ENCODE data around the gene CYP2B6.
"Not testable (repeated sequence)": the region's sequence is repeated elsewhere in the genome, so short reads cannot be mapped to it uniquely, and the experiment has no call there.

The CYP2B6 gene

DNA sequence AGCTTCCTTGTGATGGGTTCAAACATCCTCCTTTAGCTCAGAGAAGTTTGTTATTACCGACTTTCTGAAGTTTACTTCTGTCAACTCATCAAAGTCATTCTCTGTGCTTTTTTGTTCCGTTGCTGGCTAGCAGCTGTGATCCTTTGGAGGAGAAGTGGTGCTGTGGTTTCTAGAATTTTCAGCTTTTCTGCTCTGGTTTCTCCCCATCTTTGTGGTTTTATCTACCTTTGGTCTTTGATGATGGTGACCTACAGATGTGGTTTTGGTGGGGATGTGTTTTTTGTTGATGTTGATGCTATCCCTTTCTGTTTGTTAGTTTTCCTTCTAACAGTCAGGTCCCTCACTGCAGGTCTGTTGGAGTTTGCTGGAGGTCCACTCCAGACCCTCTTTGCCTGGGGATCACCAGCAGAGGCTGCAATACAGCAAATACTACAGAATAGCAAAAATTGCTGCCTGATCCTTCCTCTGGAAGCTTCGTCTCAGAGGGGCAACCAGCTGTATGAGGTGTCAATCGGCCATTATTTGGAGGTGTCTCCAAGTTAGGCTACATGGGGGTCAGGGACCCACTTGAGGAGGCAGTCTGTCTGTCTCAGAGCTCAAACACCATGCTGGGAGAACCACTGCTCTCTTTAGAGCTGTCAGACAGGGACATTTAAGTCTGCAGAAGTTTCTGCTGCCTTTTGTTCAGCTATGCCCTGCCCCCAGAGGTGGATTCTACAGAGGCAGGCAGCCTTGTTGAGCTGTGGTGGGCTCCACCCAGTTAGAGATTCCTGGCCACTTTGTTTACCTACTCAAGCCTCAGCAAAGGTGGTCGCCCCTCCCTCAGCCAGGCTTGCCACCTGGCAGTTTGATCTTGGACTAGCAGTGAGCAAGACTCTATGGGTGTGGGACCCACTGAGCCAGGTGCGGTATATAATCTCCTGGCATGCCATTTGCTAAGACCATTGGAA, 20.4 kb upstream of the CYP2B6 start:
- not testable (repeated sequence) for FAIRE-seq; DNase-seq (ENCODE audit: insufficient read length)

DNA sequence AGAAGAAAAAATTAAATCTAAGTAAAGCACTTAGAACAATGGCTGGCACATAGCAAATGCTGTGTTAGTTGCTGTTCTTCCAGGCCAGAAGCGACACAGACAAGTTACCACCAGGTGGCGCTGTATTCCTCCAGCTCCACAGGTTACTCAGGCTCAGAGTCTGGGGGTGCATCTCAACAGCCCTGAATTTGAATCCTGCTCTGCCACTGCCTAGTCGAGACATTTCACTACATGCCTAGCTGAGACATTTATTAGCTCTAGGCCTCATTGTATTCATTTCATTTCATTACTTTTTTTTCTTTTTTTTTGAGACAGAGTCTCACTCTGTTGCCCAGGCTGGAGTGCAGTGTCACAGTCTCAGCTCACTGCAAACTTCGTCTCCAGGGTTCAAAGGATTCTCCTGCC, 16.4 kb upstream of the CYP2B6 start:
- TF ChIP-seq POLR2AphosphoS5 (IDR thresholded peaks at IDR 0.05; ENCODE audit: low read depth, low read length) (no peak), POLR2A (IDR thresholded peaks at IDR 0.05; ENCODE audit: low read depth, low read length) (no peak), TAF1 (IDR thresholded peaks at IDR 0.05; ENCODE audit: borderline replicate concordance, low read depth, low read length) (no peak)
- FAIRE-seq (peak; percentile 65), DNase-seq (ENCODE audit: insufficient read length) (peak; percentile 18)

DNA sequence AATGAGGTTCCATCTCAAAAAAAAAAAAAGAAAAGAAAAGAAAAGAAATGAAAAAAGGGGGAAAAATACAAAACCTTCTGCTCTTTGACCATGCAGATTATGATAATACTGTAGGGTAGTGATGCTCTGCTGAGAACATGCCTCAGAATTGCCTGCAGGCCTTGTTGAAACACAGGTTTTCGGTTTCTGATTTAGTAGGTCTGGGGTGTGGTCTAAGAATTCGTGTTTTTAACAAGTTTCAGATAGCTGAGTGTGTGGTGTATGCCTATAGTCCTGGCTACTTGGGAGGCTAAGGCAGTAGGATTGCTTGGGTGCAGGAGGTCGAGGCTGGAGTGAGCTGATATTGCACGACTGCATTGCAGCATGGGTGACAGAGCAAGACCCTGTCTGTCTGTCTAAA, 14.9 kb upstream of the CYP2B6 start:
- TF ChIP-seq POLR2A (IDR thresholded peaks at IDR 0.05; ENCODE audit: low read depth, low read length) (no peak), POLR2AphosphoS5 (IDR thresholded peaks at IDR 0.05; ENCODE audit: low read depth, low read length) (no peak), TAF1 (IDR thresholded peaks at IDR 0.05; ENCODE audit: borderline replicate concordance, low read depth, low read length) (no peak)
- peak; percentile 44 for FAIRE-seq
- no peak for DNase-seq (ENCODE audit: insufficient read length)

DNA sequence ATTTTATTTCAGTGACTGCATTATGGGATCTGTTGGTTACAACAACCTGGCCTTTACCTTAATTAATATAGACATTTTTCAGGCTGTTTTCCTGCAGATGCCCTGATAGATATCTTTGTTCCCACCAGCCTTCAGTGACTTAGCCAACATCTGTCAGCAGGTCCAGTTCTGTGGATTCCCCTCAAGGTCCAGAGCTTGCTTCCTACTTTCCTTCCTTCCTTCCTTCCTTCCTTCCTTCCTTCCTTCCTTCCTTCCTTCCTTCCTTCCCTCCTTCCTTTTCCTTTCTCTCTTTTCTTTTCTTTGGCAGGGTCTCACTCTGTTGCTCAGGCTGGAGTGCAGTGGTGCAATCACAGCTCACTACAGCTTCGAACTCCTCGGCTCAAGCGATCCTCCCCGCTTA, 14.4 kb upstream of the CYP2B6 start:
- DNase-seq (ENCODE audit: insufficient read length): no peak
- TF ChIP-seq POLR2A (IDR thresholded peaks at IDR 0.05; ENCODE audit: low read depth, low read length): no peak
- TF ChIP-seq POLR2AphosphoS5 (IDR thresholded peaks at IDR 0.05; ENCODE audit: low read depth, low read length): no peak
- TF ChIP-seq TAF1 (IDR thresholded peaks at IDR 0.05; ENCODE audit: borderline replicate concordance, low read depth, low read length): no peak
- FAIRE-seq: no peak

DNA sequence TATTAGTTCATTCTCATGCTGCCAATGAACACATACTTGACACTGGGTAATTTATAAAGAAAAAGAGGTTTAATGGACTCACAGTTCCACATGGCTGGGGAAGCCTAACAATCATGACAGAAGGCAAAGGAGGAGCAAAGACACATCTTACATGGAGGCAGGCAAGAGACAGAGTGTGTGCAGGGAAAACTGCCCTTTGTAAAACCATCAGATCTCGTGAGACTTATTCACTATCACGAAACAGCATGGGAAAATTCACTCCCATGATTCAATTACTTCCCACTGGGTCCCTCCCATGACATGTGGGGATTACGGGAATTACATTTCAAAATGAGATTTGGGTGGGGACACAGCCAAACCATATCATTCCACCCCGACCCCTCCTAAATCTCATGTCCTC, 11.3 kb upstream of the CYP2B6 start:
- FAIRE-seq; DNase-seq (ENCODE audit: insufficient read length): not testable (repeated sequence)

DNA sequence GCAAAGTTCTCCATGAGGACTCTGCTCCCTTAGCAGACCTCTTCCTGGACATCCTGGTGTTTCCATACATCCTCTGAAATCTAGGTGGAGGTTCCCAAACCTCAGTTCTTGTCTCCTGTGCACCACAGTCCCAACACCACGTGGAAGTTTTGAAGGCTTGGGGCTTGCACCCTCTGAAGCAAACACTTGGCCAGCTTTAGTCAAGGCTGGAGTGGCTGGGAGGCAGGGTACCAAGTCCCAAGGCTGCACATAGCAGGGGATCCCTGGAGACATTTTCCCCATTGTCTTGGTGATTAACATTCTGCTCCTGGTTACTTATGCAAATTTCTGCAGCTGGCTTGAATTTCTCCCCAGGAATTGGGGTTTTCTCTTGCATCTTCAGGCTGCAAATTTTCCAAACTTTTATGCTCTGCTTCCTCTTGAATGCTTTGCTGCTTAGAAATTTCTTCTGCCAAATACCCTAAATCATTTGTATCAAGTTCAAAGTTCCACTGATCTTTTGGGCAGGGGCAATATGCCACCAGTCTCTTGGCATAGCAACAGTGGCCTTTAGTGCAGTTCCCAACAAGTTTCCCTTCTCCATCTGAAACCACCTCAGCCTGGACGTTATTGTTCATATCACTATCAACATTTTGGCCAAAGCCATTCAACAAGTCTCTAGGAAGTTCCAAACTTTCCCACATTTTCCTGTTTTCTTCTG, 10.2 kb upstream of the CYP2B6 start:
- FAIRE-seq; DNase-seq (ENCODE audit: insufficient read length): not testable (repeated sequence)

DNA sequence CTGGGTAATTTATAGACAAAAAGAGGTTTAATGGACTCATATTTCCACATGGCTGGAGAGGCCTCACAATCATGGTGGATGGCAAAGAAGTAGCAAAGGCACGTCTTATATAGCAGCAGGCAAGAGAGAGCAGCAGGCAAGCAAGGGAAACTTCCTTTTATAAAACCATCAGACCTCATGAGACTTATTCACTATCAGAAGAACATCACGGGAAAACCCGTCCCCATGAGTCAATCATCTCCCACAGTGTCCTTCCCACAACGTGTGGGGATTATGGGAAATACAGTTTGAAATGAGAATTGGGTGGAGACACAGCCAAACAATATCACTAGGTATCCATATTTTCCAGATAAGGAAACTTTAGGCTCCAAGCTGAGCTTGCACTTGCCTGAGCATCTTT, 9.5 kb upstream of the CYP2B6 start:
- no peak for FAIRE-seq
- no peak for TF ChIP-seq POLR2A (IDR thresholded peaks at IDR 0.05; ENCODE audit: low read depth, low read length)
- no peak for TF ChIP-seq POLR2AphosphoS5 (IDR thresholded peaks at IDR 0.05; ENCODE audit: low read depth, low read length)
- DNase-seq (ENCODE audit: insufficient read length): no peak

DNA sequence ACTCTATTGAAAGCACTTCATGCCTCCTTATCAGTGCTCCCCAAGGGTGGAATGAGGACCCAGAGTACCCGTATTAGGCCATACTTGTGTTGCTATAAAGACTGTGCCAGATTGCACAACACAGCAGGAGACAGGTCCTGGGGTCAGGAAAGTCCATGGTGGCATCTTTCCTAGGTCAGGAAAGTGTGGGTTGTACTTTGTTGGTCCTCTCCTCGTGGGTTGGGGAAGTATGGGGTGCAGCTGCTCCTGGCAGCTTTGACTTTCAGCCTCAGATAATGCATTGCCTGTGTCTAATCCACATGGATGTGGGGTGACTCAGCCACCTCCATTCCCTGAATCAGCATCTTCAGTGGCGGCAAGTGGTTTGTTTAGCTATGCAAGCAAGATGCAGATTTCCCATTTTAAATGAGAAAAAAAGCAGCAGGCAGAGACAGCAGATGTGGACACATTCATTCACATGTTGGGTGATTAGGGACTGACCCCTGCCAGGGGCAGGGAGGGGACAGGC, 8.4 kb upstream of the CYP2B6 start:
- DNase-seq (ENCODE audit: insufficient read length) (no peak), FAIRE-seq (no peak)
- TF ChIP-seq TAF1 (IDR thresholded peaks at IDR 0.05; ENCODE audit: borderline replicate concordance, low read depth, low read length) (no peak), POLR2AphosphoS5 (IDR thresholded peaks at IDR 0.05; ENCODE audit: low read depth, low read length) (no peak), POLR2A (IDR thresholded peaks at IDR 0.05; ENCODE audit: low read depth, low read length) (no peak)

DNA sequence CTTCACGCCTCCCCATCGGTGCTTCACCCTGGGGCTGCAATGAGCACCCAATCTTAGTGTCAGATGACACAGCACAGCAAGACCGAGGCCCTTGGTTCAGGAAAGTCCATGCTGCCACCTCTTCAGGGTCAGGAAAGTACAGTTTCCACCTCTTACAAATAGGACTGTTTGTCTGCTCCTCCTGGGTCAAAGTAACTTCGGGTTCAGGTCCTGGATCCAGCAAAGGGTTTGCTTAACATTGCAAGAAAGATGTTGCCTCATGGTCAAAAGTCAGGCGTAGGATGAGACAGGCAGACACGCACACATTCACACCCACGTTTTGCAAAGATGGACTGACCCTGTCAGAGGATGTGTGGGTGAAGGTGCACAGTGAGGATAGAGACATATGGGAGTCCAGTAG, 1.6 kb upstream of the CYP2B6 start:
- no peak for DNase-seq (ENCODE audit: insufficient read length)
- FAIRE-seq: no peak

DNA sequence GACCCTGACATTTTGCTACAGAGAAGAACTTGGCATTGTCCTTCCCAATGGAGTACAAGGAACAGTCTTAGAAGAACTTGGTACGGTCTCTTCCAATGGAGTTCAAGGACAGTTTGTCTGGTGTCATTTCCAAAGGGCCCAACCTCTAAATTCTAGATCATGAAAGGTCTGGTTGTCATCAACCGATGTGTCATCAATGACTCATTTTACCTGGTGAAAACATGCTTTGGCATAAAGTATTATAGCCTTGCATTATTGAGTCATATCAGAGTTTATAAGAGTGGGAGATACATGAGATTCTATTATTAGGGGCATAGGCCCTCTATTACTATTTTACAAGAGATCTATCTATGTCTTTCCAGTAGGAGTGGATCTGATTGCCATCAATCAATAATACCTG, 4.3 kb downstream of the CYP2B6 start:
- DNase-seq (ENCODE audit: insufficient read length): no peak
- FAIRE-seq: no peak
- TF ChIP-seq POLR2AphosphoS5 (IDR thresholded peaks at IDR 0.05; ENCODE audit: low read depth, low read length): no peak
- no peak for TF ChIP-seq POLR2A (IDR thresholded peaks at IDR 0.05; ENCODE audit: low read depth, low read length)
- no peak for TF ChIP-seq TAF1 (IDR thresholded peaks at IDR 0.05; ENCODE audit: borderline replicate concordance, low read depth, low read length)

More for the DNA sequence above, 1.6 kb upstream of the CYP2B6 start:
- TF ChIP-seq POLR2A (IDR thresholded peaks at IDR 0.05; ENCODE audit: low read depth, low read length): no peak
- no peak for TF ChIP-seq TAF1 (IDR thresholded peaks at IDR 0.05; ENCODE audit: borderline replicate concordance, low read depth, low read length)
- no peak for TF ChIP-seq POLR2AphosphoS5 (IDR thresholded peaks at IDR 0.05; ENCODE audit: low read depth, low read length)

DNA sequence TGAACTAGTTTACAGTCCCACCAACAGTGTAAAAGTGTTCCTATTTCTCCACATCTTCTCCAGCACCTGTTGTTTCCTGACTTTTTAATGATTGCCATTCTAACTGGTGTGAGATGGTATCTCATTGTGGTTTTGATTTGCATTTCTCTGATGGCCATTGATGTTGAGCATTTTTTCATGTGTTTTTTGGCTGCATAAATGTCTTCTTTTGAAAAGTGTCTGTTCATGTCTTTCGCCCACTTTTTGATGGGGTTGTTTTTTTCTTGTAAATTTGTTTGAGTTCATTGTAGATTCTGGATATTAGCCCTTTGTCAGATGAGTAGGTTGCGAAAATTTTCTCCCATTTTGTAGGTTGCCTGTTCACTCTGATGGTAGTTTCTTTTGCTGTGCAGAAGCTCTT, 7.9 kb downstream of the CYP2B6 start:
- not testable (repeated sequence) for DNase-seq (ENCODE audit: insufficient read length); FAIRE-seq

DNA sequence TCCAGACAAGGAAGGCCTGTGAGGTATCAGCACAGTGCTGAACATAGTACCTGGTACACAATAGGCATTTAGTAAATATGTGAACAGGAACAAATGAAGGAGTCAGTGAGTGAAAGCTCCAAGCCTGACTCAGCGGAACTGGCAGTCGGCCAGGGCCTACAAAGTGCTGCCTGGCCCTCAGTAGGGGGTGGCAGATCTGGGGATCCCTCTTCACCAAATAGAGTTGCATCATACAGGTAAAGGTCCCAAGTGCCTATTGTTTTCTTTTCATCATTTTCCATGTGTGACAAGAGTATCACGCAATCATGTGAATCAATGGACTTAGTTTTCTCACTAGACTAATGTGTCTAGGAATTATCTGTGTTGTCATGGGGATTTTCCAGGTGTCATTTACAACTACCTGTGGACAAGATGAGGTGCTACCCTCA, 9.2 kb downstream of the CYP2B6 start:
- no peak for TF ChIP-seq POLR2A (IDR thresholded peaks at IDR 0.05; ENCODE audit: low read depth, low read length)
- no peak for TF ChIP-seq POLR2AphosphoS5 (IDR thresholded peaks at IDR 0.05; ENCODE audit: low read depth, low read length)
- TF ChIP-seq TAF1 (IDR thresholded peaks at IDR 0.05; ENCODE audit: borderline replicate concordance, low read depth, low read length): no peak
- no peak for FAIRE-seq
- no peak for DNase-seq (ENCODE audit: insufficient read length)
